Endothelial cell (in vitro differentiated cells): Measurements from ENCODE around the gene ANKZF1. TPM values are rescaled to one million over a fixed set of nuclear protein-coding genes. Genes with fewer than 3 reads are reported as not detected.

ENCODE experiments used
- DNase-seq: peaks from one replicate; pipeline ENCODE4 v3.0.0; 2021; ENCODE audit warnings: low spot score
- H3K27ac Mint-ChIP-seq: one replicate; pipeline ENCODE4 v1.8.0; 2021; ENCODE audit warnings: mixed read lengths, inconsistent platforms; ENCODE audit not compliant: unreplicated experiment
- H3K27me3 Mint-ChIP-seq: one replicate; pipeline ENCODE4 v1.8.0; 2021; ENCODE audit warnings: mild to moderate bottlenecking, moderate library complexity, mixed read lengths, inconsistent platforms; ENCODE audit not compliant: unreplicated experiment
- H3K36me3 Mint-ChIP-seq: one replicate; pipeline ENCODE4 v1.8.0; 2021; ENCODE audit warnings: mild to moderate bottlenecking, low read depth, mixed read lengths, inconsistent platforms; ENCODE audit not compliant: unreplicated experiment
- H3K4me1 Mint-ChIP-seq: one replicate; pipeline ENCODE4 v1.8.0; 2021; ENCODE audit warnings: mild to moderate bottlenecking, mixed read lengths, inconsistent platforms; ENCODE audit not compliant: unreplicated experiment
- H3K4me3 Mint-ChIP-seq: one replicate; pipeline ENCODE4 v1.8.0; 2021; ENCODE audit warnings: mild to moderate bottlenecking, mixed read lengths, inconsistent platforms; ENCODE audit not compliant: unreplicated experiment
- H3K9me3 Mint-ChIP-seq: one replicate; pipeline ENCODE4 v1.8.0; 2021; ENCODE audit warnings: mixed read lengths, inconsistent platforms; ENCODE audit not compliant: unreplicated experiment
- total RNA-seq: library from RNA; stranded (reverse); fragmentation: NEBNext Ultra II Directional; extraction: Animal tissue kit (Norgen Biotek cat#: 25700); gene quantifications from one replicate; pipeline ENCODE4 v1.2.1, GENCODE V29; 2021; ENCODE audit not compliant: unreplicated experiment
- TF ChIP-seq, protein P1 (sequence below): fragments of 200-600 bp; sonication (generic); IDR thresholded peaks from one replicate; pipeline ENCODE4 v1.5.0; 2021; ENCODE audit warnings: antibody characterized with exemption; ENCODE audit not compliant: unreplicated experiment

Gene ANKZF1
- total RNA-seq, 1 donor from 2014 or later = 43.8 TPM

DNA sequence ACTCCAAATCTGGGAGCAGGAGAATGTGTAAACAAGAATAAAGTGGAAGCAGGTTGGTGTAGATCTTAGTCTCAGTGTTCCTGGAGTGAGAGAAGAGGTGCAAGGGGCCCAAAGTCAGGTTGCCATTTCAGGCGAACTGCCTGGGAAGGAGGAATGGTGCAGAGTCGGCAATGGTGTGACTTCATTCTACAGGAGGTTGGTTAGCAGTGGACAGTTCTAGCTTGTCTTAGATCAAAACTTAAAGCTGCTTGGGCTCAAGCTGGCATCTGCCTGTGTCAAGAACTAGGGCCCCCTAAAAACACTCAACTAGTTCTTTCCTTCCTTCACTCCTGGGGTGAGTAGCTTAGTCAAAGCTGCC is 19.2 kb downstream of the ANKZF1 start:
- H3K9me3 Mint-ChIP-seq = no peaks in the 10 kb centered on the region
- peak overlapping the region; percentile 89 for H3K27ac Mint-ChIP-seq
- peaks cover 14% of the 10 kb centered on the region for H3K36me3 Mint-ChIP-seq
- peak overlapping the region; percentile 85 for H3K4me3 Mint-ChIP-seq
- DNase-seq = no peak
- peaks cover 31% of the 10 kb centered on the region for H3K4me1 Mint-ChIP-seq
- TF ChIP-seq, protein P1, sequence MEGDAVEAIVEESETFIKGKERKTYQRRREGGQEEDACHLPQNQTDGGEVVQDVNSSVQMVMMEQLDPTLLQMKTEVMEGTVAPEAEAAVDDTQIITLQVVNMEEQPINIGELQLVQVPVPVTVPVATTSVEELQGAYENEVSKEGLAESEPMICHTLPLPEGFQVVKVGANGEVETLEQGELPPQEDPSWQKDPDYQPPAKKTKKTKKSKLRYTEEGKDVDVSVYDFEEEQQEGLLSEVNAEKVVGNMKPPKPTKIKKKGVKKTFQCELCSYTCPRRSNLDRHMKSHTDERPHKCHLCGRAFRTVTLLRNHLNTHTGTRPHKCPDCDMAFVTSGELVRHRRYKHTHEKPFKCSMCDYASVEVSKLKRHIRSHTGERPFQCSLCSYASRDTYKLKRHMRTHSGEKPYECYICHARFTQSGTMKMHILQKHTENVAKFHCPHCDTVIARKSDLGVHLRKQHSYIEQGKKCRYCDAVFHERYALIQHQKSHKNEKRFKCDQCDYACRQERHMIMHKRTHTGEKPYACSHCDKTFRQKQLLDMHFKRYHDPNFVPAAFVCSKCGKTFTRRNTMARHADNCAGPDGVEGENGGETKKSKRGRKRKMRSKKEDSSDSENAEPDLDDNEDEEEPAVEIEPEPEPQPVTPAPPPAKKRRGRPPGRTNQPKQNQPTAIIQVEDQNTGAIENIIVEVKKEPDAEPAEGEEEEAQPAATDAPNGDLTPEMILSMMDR = no peak
- peaks cover 22% of the 10 kb centered on the region for H3K27me3 Mint-ChIP-seq

DNA sequence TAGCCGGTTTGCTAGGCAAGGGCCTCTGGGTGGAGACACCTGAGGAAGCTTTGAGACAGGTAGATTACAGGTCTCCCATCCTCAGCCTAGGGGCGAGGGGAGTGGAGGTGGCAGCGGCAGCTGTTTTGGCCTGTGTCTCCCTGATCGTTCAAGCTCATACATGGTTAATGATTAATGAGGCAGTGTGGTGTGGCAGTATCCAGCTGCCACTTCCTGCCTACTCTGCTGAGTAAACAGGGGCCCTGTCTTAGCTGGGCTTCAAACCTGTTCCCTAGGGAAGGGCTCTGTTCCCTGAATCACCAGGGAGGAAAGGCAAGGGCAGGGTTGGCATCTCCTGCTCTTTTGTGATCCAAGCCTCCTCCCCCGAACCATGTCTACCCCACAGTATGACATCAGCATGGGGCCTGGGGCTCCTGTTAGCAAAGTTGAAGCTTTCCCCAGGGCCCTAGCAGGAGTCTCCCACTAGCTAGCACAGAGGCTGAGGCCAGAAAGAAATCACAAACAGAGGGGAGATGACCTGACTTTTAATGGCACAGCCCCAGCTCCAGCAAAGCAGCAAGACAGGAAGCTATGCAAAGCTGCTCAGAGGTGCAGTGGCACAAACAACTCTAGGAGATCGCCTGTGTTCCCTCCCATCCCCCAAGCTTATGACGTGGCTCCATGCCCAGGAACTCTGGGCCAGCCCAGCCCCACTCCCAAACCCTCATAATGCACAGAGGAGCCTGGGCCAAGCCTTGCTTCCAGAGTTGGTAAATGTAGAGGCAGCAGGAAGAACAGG is 19.8 kb downstream of the ANKZF1 start:
- Mint-ChIP-seq H3K4me1 (peaks cover 30% of the 10 kb centered on the region), H3K36me3 (peaks cover 14% of the 10 kb centered on the region), H3K4me3 (no peak overlapping the region), H3K27me3 (peaks cover 18% of the 10 kb centered on the region), H3K27ac (peak overlapping the region; percentile 83), H3K9me3 (no peaks in the 10 kb centered on the region)
- peak; percentile 11 for DNase-seq
- TF ChIP-seq, protein P1 = no peak

DNA sequence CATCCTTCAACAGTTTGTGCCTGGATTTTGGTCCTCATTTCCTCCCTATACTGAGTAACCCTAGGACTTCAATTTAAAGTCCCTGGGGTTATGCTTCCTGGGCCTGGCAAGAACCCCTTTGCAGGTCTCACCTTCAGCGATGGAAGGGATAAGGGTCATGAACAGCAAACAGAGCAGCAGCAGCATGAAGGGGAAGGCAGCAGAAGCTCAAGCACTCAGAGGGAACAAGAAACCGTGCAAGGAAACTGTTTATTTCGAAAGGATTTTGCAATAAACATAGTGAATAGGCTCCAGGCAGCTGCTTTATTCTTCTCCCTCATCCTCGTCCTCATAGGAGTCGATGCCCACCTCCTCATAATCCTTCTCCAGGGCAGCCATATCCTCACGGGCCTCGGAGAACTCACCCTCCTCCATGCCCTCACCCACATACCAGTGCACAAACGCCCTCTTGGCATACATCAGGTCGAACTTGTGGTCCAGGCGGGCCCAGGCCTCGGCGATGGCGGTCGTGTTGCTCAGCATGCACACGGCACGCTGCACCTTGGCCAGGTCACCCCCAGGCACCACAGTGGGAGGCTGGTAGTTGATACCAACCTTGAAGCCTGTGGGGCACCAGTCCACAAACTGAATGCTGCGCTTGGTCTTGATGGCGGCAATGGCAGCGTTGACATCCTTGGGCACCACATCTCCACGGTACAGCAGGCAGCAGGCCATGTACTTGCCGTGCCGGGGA is 20.6 kb downstream of the ANKZF1 start:
- H3K27ac Mint-ChIP-seq = no peak overlapping the region
- peaks cover 27% of the 10 kb centered on the region for H3K4me1 Mint-ChIP-seq
- H3K4me3 Mint-ChIP-seq = no peak overlapping the region

DNA sequence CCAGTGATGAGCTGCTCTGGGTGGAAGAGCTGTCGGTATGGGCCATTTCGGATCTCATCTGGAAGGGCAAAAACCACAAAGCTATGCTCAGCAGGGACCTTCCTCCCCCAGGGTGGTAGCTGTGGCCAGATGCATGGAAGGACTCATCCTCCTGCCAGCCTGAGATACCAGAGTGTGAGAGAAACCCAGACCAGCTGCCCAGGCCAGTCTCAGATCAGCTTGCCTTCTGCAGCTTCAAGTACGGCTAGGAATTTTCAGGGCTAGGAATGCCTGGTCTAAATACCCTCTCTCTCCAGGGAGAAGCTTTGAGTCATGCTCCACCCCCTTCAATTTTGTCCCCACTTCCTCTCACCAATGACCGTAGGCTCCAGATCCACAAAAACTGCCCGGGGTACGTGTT is 22.1 kb downstream of the ANKZF1 start:
- DNase-seq = no peak
- Mint-ChIP-seq H3K36me3 (peaks cover 18% of the 10 kb centered on the region), H3K9me3 (no peaks in the 10 kb centered on the region), H3K4me1 (peaks cover 22% of the 10 kb centered on the region), H3K27me3 (peaks cover 17% of the 10 kb centered on the region), H3K4me3 (peak overlapping the region; percentile 37), H3K27ac (no peak overlapping the region)
- TF ChIP-seq, protein P1 = no peak

More for the DNA sequence above, 20.6 kb downstream of the ANKZF1 start:
- Mint-ChIP-seq H3K36me3 (peaks cover 18% of the 10 kb centered on the region), H3K27me3 (peaks cover 20% of the 10 kb centered on the region), H3K9me3 (no peaks in the 10 kb centered on the region)
- TF ChIP-seq, protein P1 = no peak
- no peak for DNase-seq

DNA sequence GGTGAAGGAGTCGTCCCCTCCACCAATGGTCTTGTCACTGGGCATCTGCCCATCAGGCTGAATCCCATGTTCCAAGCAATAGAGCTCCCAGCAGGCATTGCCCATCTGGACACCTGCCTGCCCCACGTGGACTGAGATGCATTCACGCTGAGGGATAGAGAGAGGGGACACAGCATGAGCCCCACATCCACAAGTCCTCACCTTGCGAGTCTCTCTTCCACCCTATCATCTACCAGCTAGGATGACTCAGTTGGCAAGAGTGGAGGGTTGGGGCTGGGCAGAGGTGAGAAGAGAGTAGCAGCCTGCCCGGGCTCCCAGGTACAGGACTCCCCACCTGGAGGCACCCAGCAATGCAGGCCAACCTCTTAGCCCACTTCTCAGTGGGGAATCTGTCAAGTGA is 22.5 kb downstream of the ANKZF1 start:
- no peak for DNase-seq
- no peak overlapping the region for H3K27ac Mint-ChIP-seq
- peaks cover 18% of the 10 kb centered on the region for H3K4me1 Mint-ChIP-seq
- H3K9me3 Mint-ChIP-seq = no peaks in the 10 kb centered on the region
- H3K4me3 Mint-ChIP-seq = peak overlapping the region; percentile 62
- H3K27me3 Mint-ChIP-seq = peaks cover 14% of the 10 kb centered on the region
- peaks cover 18% of the 10 kb centered on the region for H3K36me3 Mint-ChIP-seq
- TF ChIP-seq, protein P1 = no peak
